Erythroblast (primary cell): ENCODE measurements around the gene ATP5PD.

Experiments used
- GATA1 ChIP-seq: IDR thresholded peaks from 2 replicates; pipeline ENCODE4 v1.6.1; 2011; ENCODE audit warnings: low read depth, mild to moderate bottlenecking, control low read depth, low read length, moderate library complexity
- POLR2A ChIP-seq: IDR thresholded peaks from 2 replicates; pipeline ENCODE4 v1.6.1; 2011; ENCODE audit warnings: mild to moderate bottlenecking, low read length

DNA sequence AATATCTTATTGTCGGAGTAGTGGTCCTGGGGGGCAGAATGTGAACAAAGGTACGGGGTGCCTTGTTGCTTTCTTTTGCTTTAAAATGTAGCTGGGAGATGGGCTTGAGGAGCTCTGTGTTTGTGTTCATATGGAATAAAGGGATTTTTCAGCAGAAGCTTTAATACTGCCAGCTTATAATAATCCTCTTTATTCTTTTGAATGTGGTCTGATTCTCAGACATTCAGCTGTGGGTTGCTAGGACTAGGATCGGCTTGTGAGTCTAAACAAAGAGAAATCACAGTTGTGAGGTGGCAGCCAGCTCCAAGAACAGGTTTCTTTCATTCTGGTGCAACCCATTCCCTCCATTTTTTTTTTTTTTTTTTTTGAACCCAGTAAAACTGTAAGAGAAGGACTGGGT lies 27.1 kb downstream of the ATP5PD start:
- no peak for TF ChIP-seq POLR2A
- TF ChIP-seq GATA1 = no peak
